HEK293 (cell line): ENCODE measurements around the gene DOK7.

Source experiments
- CTCF ChIA-PET: fragments of 350-600 bp; formaldehyde crosslinking; extraction: SDS; loops from one replicate; lab custom pipeline; 2021; ENCODE audit warnings: antibody characterized with exemption; lab: Yijun Ruan, JAX
- POLR2A ChIA-PET: fragments of 300-600 bp; formaldehyde crosslinking; extraction: SDS; loops from one replicate; lab custom pipeline; 2020; ENCODE audit warnings: antibody characterized with exemption, inconsistent platforms; lab: Yijun Ruan, JAX
- H3K27ac ChIP-seq: fragments of 200-500 bp; sonication (Bioruptor generic); 2 replicates; pipeline ENCODE4 v1.5.1; 2014; ENCODE audit warnings: low read depth, low read length, control low read depth, inconsistent platforms; ENCODE audit errors: extremely low read depth
- H3K36me3 ChIP-seq, 2 experiments: fragments of 200-500 bp in 1 of 2; sonication (Bioruptor generic) in 1 of 2; 1 replicate in 1 of 2; 2 replicates in 1 of 2; pipeline ENCODE4 v1.5.1; 2014 to 2017; ENCODE audit warnings: inconsistent platforms in 2 of 2, low read length in 2 of 2; ENCODE audit not compliant: control insufficient read depth in 2 of 2, insufficient read depth in 1 of 2
- H3K4me1 ChIP-seq: fragments of 200-500 bp; sonication (Bioruptor generic); 2 replicates; pipeline ENCODE4 v1.5.1; 2014; ENCODE audit warnings: mild to moderate bottlenecking, low read length, inconsistent platforms; ENCODE audit not compliant: control insufficient read depth, insufficient read depth
- H3K4me3 ChIP-seq: 2 replicates; pipeline ENCODE4 v1.5.1; 2011; ENCODE audit warnings: low read depth, mild to moderate bottlenecking, control low read depth, low read length, moderate library complexity
- H3K9me3 ChIP-seq: fragments of 200-500 bp; sonication (Bioruptor generic); 2 replicates; pipeline ENCODE4 v1.5.1; 2014; ENCODE audit warnings: low read depth, low read length, inconsistent platforms; ENCODE audit not compliant: control insufficient read depth, insufficient read depth
- BCL6B ChIP-seq: fragments of 450-650 bp; formaldehyde crosslinking; IDR thresholded peaks from 2 replicates; pipeline ENCODE4 v1.5.1; 2017; ENCODE audit warnings: missing biosample characterization, missing genetic modification characterization
- GFI1B ChIP-seq: fragments of 450-650 bp; formaldehyde crosslinking; IDR thresholded peaks from 2 replicates; pipeline ENCODE4 v1.5.1; 2016; ENCODE audit warnings: missing biosample characterization, missing genetic modification characterization
- GLIS2 ChIP-seq: fragments of 450-650 bp; formaldehyde crosslinking; IDR thresholded peaks from 2 replicates; pipeline ENCODE4 v1.5.1; 2016; ENCODE audit warnings: missing biosample characterization, missing genetic modification characterization
- MZF1 ChIP-seq: fragments of 450-650 bp; formaldehyde crosslinking; IDR thresholded peaks from 2 replicates; pipeline ENCODE4 v1.5.1; 2017; ENCODE audit warnings: missing biosample characterization, missing genetic modification characterization, borderline replicate concordance
- REST ChIP-seq: fragments of 450-650 bp; formaldehyde crosslinking; IDR thresholded peaks from 2 replicates; pipeline ENCODE4 v1.5.1; 2016; ENCODE audit warnings: missing biosample characterization, missing genetic modification characterization
- SCRT2 ChIP-seq: fragments of 450-650 bp; formaldehyde crosslinking; IDR thresholded peaks from 2 replicates; pipeline ENCODE4 v1.5.1; 2016; ENCODE audit warnings: missing biosample characterization, missing genetic modification characterization
- ZBTB49 ChIP-seq: fragments of 450-650 bp; formaldehyde crosslinking; IDR thresholded peaks from 2 replicates; pipeline ENCODE4 v1.5.1; 2016; ENCODE audit warnings: missing biosample characterization, missing genetic modification characterization, low read depth
- ZBTB8A ChIP-seq: fragments of 450-650 bp; formaldehyde crosslinking; IDR thresholded peaks from 2 replicates; pipeline ENCODE4 v1.5.1; 2016; ENCODE audit warnings: missing biosample characterization, missing genetic modification characterization
- ZIC2 ChIP-seq: fragments of 450-650 bp; formaldehyde crosslinking; IDR thresholded peaks from 2 replicates; pipeline ENCODE4 v1.5.1; 2016; ENCODE audit warnings: missing biosample characterization, missing genetic modification characterization
- ZNF138 ChIP-seq: fragments of 450-650 bp; formaldehyde crosslinking; IDR thresholded peaks from 2 replicates; pipeline ENCODE4 v1.5.1; 2016; ENCODE audit warnings: missing biosample characterization, missing genetic modification characterization, borderline replicate concordance
- ZNF148 ChIP-seq: fragments of 450-650 bp; formaldehyde crosslinking; IDR thresholded peaks from 2 replicates; pipeline ENCODE4 v1.5.0; 2017; ENCODE audit warnings: missing biosample characterization, missing genetic modification characterization, borderline replicate concordance
- ZNF169 ChIP-seq: fragments of 450-650 bp; formaldehyde crosslinking; IDR thresholded peaks from 2 replicates; pipeline ENCODE4 v1.5.1; 2016; ENCODE audit warnings: missing biosample characterization, missing genetic modification characterization
- ZNF214 ChIP-seq: fragments of 450-650 bp; formaldehyde crosslinking; IDR thresholded peaks from 2 replicates; pipeline ENCODE4 v1.5.1; 2017; ENCODE audit warnings: missing biosample characterization, mild to moderate bottlenecking, missing genetic modification characterization, borderline replicate concordance
- ZSCAN23 ChIP-seq: fragments of 450-650 bp; formaldehyde crosslinking; IDR thresholded peaks from 2 replicates; pipeline ENCODE4 v1.5.1; 2016; ENCODE audit warnings: missing biosample characterization, missing genetic modification characterization

DOK7 gene

GRCh38 chr4:3422241-3422801 lies 40.8 kb upstream of the DOK7 start (continued):
- TF ChIP-seq ZBTB49 (tag by site-specific recombination) (no peak), GFI1B (tag by site-specific recombination) (no peak), ZNF138 (tag by site-specific recombination) (no peak)

- Histone ChIP-seq H3K4me3 (no peak overlapping the region), H3K9me3 (no peaks in the 10 kb centered on the region), H3K4me1 (no peaks in the 10 kb centered on the region), H3K36me3 (peaks cover 0 to 3% of the 10 kb centered on the region in 2 experiments; a peak in 1 of 3 replicates), H3K27ac (no peak overlapping the region)
- POLR2A ChIA-PET = no interaction called here
- peak; percentile 55 for TF ChIP-seq ZIC2 (tag by site-specific recombination)
- no peak for TF ChIP-seq ZSCAN23
- CTCF ChIA-PET = interaction anchor here (0.8 kb wide), 1 partner anchor 53 kb away, joined by 3 read pairs; no protein-coding TSS in a partner anchor
Observed at GRCh38 chr4:3422808-3423297, 40.3 kb upstream of the DOK7 start.

GRCh38 chr4:3423406-3423805 lies 39.7 kb upstream of the DOK7 start:
- no peaks in the 10 kb centered on the region for H3K9me3 ChIP-seq
- H3K27ac ChIP-seq = no peak overlapping the region
- no peaks in the 10 kb centered on the region for H3K4me1 ChIP-seq
- no peak overlapping the region for H3K4me3 ChIP-seq
- POLR2A ChIA-PET = no interaction called here
- H3K36me3 ChIP-seq = peaks cover 0 to 3% of the 10 kb centered on the region in 2 experiments; a peak in 1 of 3 replicates
- TF ChIP-seq SCRT2 (tag by site-specific recombination) = no peak
- TF ChIP-seq GLIS2 (tag by site-specific recombination) = no peak
- TF ChIP-seq ZBTB8A (tag by site-specific recombination) = no peak
- TF ChIP-seq ZNF148 (tag by site-specific recombination) = no peak
- TF ChIP-seq ZNF169 (tag by site-specific recombination) = no peak
- TF ChIP-seq BCL6B (tag by site-specific recombination) = no peak
- TF ChIP-seq MZF1 (tag by site-specific recombination) = no peak
- no peak for TF ChIP-seq ZNF214 (tag by site-specific recombination)
- TF ChIP-seq REST (tag by site-specific recombination) = no peak
- CTCF ChIA-PET = no interaction called here
